Measurements from ENCODE around the gene IMMT. TPM values are rescaled to one million over a fixed set of nuclear protein-coding genes. Genes with fewer than 3 reads are reported as not detected.

The IMMT gene
- total RNA-seq, 4 donors from 2014 or later = 9.7 to 63.0 (median 36.2) TPM

DNA sequence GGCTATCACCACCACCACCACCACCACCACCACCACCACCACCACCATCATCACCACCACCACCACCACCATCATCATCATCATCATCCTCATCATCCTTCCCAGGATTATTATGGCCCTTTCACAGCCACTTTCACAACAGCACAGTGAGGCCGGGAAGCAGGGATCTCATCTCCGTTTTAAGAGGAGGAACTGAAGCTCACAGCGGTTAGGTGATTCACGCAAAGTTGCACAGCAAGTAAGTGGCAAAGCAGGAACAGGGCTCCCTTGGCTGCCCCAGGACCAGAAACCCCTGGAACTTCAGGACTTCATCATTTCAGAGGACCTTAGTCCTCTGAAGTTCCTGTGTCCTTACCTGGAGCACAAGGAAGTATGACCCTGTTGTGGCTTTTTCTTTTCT lies 30.8 kb upstream of the IMMT start:
- Histone ChIP-seq H3K27ac (peak overlapping the region; percentile 78 to 82), H3K4me1 (peaks cover 5 to 22% of the 10 kb centered on the region in 2 donors), H3K9me3 (no peaks in the 10 kb centered on the region), H3K27me3 (no peaks in the 10 kb centered on the region), H3K4me3 (no peak overlapping the region), H3K36me3 (no peaks in the 10 kb centered on the region)
- DNase-seq = no peak
- intact Hi-C loops (cut with DNase I; ENCODE audit: low total_unique reads) = no loop called here
- no peak for TF ChIP-seq POLR2A (IDR thresholded peaks at IDR 0.05)
- TF ChIP-seq, protein P1, sequence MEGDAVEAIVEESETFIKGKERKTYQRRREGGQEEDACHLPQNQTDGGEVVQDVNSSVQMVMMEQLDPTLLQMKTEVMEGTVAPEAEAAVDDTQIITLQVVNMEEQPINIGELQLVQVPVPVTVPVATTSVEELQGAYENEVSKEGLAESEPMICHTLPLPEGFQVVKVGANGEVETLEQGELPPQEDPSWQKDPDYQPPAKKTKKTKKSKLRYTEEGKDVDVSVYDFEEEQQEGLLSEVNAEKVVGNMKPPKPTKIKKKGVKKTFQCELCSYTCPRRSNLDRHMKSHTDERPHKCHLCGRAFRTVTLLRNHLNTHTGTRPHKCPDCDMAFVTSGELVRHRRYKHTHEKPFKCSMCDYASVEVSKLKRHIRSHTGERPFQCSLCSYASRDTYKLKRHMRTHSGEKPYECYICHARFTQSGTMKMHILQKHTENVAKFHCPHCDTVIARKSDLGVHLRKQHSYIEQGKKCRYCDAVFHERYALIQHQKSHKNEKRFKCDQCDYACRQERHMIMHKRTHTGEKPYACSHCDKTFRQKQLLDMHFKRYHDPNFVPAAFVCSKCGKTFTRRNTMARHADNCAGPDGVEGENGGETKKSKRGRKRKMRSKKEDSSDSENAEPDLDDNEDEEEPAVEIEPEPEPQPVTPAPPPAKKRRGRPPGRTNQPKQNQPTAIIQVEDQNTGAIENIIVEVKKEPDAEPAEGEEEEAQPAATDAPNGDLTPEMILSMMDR (IDR thresholded peaks at IDR 0.05) = no peak

- peak; percentile 55 to 71 for DNase-seq
- Histone ChIP-seq H3K4me3 (no peak overlapping the region), H3K9me3 (no peaks in the 10 kb centered on the region), H3K27me3 (no peaks in the 10 kb centered on the region), H3K4me1 (peaks cover 5 to 22% of the 10 kb centered on the region in 2 donors), H3K36me3 (no peaks in the 10 kb centered on the region), H3K27ac (peak overlapping the region; percentile 78 to 82)
- TF ChIP-seq, protein P1 (IDR thresholded peaks at IDR 0.05) = no peak
- TF ChIP-seq POLR2A (IDR thresholded peaks at IDR 0.05) = peak in 1 of 2 donors; percentile 49
- intact Hi-C loops (cut with DNase I; ENCODE audit: low total_unique reads) = no loop called here
Measured at GRCh38 chr2:86225581-86225980, 30.3 kb upstream of the IMMT start.

DNA sequence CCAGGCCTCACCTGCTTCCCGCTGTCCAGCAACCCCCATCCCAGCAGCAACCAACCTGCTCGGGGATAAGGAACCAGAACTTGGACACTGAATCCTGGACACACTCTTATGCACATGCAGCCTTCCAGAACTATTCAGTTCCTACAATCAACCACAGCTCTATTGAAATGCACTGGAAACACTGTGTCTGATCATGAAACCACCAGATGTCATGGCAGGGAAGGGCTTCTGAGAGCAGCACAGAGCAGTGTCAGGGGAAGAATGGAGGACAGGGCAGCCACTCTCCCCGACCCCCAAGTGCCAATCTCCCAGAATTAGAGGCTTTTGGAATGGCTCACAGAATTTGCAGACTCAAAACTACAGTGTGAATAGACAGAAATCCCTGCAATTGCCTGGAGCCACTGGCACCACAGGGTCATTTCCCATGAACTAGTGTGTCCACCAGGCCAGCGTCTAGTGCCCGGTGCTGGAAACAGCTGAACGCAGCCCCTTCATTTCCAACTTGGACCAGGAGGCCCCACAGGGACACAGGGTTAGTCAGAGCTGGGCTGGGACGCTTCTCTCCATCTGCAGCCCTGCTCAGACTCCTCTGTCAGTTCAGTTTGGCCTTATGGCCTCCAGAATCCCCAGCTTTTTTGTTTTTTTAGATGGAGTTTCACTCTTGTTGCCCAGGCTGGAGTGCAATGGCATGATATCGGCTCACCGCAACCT lies 29.5 kb upstream of the IMMT start:
- DNase-seq = no peak
- Histone ChIP-seq H3K4me3 (no peak overlapping the region), H3K36me3 (no peaks in the 10 kb centered on the region), H3K4me1 (peaks cover 5 to 22% of the 10 kb centered on the region in 2 donors), H3K27ac (peak overlapping the region; percentile 78 to 82), H3K27me3 (no peaks in the 10 kb centered on the region), H3K9me3 (no peaks in the 10 kb centered on the region)
- intact Hi-C loops (cut with DNase I; ENCODE audit: low total_unique reads) = loop anchor here (5.0 kb wide), 1 partner anchor 143 kb away; no protein-coding TSS in a partner anchor
- no peak for TF ChIP-seq POLR2A (IDR thresholded peaks at IDR 0.05)
- TF ChIP-seq, protein P1 (IDR thresholded peaks at IDR 0.05) = no peak

- H3K27ac ChIP-seq = peak overlapping the region; percentile 78 to 82
- TF ChIP-seq POLR2A (IDR thresholded peaks at IDR 0.05) = no peak
- TF ChIP-seq, protein P1 (IDR thresholded peaks at IDR 0.05) = no peak
- H3K4me1 ChIP-seq = peaks cover 5 to 22% of the 10 kb centered on the region in 2 donors
Measured at GRCh38 chr2:86223927-86224560, 28.8 kb upstream of the IMMT start.

More at GRCh38 chr2:86223927-86224560, 28.8 kb upstream of the IMMT start:
- no peaks in the 10 kb centered on the region for H3K36me3 ChIP-seq
- intact Hi-C loops (cut with DNase I; ENCODE audit: low total_unique reads) = loop anchor here (5.0 kb wide), 1 partner anchor 143 kb away; no protein-coding TSS in a partner anchor
- no peaks in the 10 kb centered on the region for H3K9me3 ChIP-seq
- no peaks in the 10 kb centered on the region for H3K27me3 ChIP-seq
- no peak overlapping the region for H3K4me3 ChIP-seq
- no peak for DNase-seq
